Measurements from ENCODE around the gene CSK.
A peak's percentile ranks its signal among the peaks of the same experiment; 100 is the strongest.

The CSK gene

GRCh38 chr15:74826364-74826819 lies 44.5 kb downstream of the CSK start, which contains the start of gene CPLX3:
TSS of gene CPLX3 (plus strand) at chr15:74826627. CDS start at chr15:74826704, 77 bp downstream.
- peak; percentile 80 for DNase-seq (ENCODE audit: low spot score)

- no peak for DNase-seq (ENCODE audit: low spot score)
Measured at GRCh38 chr15:74826921-74827320, 45.0 kb downstream of the CSK start.

- no peak for DNase-seq (ENCODE audit: low spot score)
Measured at GRCh38 chr15:74827614-74828013, 45.7 kb downstream of the CSK start.

- no peak for DNase-seq (ENCODE audit: low spot score)
Measured at GRCh38 chr15:74828835-74829234, 47.0 kb downstream of the CSK start.

- no peak for DNase-seq (ENCODE audit: low spot score)
Measured at GRCh38 chr15:74829486-74829885, 47.6 kb downstream of the CSK start.

- no peak for DNase-seq (ENCODE audit: low spot score)
Measured at GRCh38 chr15:74829991-74830390, 48.1 kb downstream of the CSK start.

- DNase-seq (ENCODE audit: low spot score) = no peak
Measured at GRCh38 chr15:74830868-74831267, 49.0 kb downstream of the CSK start.

GRCh38 chr15:74831813-74832495 lies 50.1 kb downstream of the CSK start:
- DNase-seq (ENCODE audit: low spot score) = no peak

GRCh38 chr15:74832826-74833225 lies 50.9 kb downstream of the CSK start:
- DNase-seq (ENCODE audit: low spot score) = no peak

- DNase-seq (ENCODE audit: low spot score) = no peak
Measured at GRCh38 chr15:74833376-74834107, 51.7 kb downstream of the CSK start.

- peak; percentile 83 for DNase-seq (ENCODE audit: low spot score)
Measured at GRCh38 chr15:74835312-74835823, 53.5 kb downstream of the CSK start.

- DNase-seq (ENCODE audit: low spot score) = no peak
Measured at GRCh38 chr15:74836846-74837245, 55.0 kb downstream of the CSK start.

- no peak for DNase-seq (ENCODE audit: low spot score)
Measured at GRCh38 chr15:74837482-74838136, 55.7 kb downstream of the CSK start.

GRCh38 chr15:74838137-74838516 lies 56.2 kb downstream of the CSK start:
- no peak for DNase-seq (ENCODE audit: low spot score)

GRCh38 chr15:74838746-74839525 lies 57.1 kb downstream of the CSK start:
- no peak for DNase-seq (ENCODE audit: low spot score)

GRCh38 chr15:74839526-74840395 lies 57.9 kb downstream of the CSK start:
- DNase-seq (ENCODE audit: low spot score) = no peak

GRCh38 chr15:74840851-74841775 lies 59.2 kb downstream of the CSK start:
- no peak for DNase-seq (ENCODE audit: low spot score)

- DNase-seq (ENCODE audit: low spot score) = no peak
Measured at GRCh38 chr15:74841891-74842373, 60.1 kb downstream of the CSK start.

GRCh38 chr15:74842581-74843444 lies 60.9 kb downstream of the CSK start, which contains the start of gene ULK3:
TSS of gene ULK3 (minus strand) at chr15:74843156. CDS start at chr15:74843105, 51 bp downstream.
- peak; percentile 94 for DNase-seq (ENCODE audit: low spot score)

All from ecto neural progenitor cell (in vitro differentiated cells).